HG03354 (cell line): Measurements from ENCODE around the gene TBR1.

Experiments used
- ATAC-seq: cut with Tn5 transposase; IDR thresholded peaks from one replicate; pipeline ENCODE4 v1.9.1; 2021; ENCODE audit warnings: mild to moderate bottlenecking; ENCODE audit not compliant: unreplicated experiment, poor library complexity, severe bottlenecking

Gene TBR1

DNA sequence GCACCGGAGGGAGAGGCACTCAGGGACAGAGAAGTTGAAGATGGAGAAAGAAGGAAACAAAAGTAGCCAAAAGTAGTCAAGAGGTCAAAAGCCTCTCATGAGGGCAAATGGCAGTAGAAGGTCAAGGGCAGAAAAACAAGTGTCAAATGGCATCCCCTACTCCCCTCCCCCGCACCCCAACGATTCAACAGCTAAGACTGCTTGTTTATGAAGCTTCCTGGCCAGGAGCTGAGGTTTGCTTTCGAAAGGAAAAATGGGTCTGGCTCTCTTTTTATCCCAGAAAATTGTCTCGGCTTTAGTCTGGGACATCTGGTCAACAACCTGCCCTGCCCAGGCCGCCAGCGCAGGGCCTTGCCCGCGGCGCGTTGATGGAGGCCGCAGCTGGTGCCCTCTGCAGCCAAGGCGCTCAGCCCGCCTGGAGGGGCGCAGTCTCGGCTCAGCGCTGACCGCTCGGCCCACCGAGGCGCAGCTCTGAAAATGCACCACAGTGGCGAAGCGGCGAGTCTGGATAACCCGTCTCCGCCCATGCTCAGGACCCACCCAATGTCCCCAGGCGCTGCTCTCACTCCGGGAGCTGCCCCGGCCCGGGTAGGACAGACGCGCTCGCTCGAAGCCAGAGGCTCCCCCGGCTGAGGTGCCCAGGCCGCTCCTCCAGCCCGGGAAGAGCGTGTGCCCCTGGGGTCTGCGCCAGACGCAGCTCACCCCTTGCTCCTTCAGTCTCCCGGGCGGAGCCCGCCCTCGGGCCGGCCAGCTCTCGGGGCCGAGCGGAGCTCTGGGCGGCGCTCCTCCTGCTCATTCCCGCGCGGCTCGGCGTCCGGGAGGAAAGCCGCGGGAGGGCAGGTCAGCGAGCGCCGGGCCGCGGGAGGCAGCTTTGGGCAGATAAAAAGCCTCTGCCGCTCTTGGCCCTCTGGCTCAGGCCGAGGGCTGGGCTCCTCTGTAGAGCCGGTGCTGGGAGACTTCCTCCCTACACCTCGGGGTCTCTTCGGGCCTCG, 1.8 kb upstream of the TBR1 start:
- peak; percentile 48 for ATAC-seq

DNA sequence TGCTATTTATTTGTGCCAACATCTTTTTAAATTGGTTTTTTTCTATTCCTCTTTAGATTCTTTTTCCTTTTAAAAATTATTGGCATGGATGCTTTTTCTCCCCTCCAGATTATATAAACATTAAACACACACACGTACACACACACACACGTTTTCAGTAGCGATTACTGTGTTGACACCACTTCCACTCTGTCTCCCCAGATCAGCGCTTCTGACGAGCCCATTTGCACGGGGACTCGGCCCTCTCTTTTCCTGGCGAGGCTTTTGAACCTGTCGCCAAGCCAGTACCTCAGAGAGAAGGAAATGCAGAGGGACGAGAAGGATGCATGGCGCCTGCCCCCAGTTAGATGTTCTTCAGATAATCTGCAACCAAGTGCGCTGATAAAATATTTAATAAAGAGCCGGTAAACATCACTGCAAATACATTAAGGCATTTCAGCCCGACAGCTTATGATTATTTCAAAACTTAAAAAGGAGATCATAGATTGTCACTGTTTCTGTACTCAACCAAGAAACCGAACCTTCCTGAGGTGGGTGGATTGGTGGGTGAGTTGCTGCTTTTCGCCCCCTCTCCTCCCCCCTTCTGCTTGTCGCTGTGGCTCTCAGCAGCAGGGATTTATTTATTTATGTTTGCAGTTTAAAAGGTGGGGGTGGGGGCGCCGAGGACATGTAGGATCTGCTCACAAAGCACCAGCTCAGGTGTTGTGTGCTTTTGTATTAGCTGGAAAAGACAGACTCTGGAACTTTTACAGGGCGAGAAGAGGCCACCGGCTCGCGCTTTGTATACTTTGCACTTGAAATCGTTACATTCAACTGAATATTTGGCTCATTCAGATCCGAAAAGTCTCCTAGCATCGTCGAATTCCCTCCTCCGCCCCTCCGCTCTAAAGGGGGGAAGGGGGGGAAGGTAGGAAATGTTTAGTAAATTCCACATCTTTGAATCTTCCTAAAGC, 787 bp upstream of the TBR1 start:
- peak; percentile 28 for ATAC-seq

DNA sequence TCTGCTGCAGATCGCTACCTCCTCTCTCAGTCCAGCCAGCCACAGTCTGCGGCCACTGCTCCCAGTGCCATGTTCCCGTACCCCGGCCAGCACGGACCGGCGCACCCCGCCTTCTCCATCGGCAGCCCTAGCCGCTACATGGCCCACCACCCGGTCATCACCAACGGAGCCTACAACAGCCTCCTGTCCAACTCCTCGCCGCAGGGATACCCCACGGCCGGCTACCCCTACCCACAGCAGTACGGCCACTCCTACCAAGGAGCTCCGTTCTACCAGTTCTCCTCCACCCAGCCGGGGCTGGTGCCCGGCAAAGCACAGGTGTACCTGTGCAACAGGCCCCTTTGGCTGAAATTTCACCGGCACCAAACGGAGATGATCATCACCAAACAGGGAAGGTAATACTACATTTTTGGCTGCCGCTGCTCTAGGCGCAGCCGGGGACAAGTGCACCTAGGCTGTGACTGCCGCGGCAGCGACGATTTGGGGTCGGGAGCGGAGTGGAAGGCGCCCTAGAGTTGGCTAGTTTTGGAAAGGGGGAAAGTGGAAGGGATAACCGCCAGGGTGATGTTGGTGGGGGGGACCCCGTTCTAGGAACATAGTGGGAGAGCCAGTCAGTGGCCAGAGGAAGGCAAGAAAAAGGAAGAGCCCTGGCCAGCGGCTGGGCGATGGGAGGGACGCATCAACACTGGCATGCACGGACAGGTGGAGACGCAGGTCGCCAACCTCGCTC, 776 bp downstream of the TBR1 start:
- ATAC-seq: no peak

GRCh38 chr2:161417438-161418274, 1.6 kb downstream of the TBR1 start:
- ATAC-seq: no peak

DNA sequence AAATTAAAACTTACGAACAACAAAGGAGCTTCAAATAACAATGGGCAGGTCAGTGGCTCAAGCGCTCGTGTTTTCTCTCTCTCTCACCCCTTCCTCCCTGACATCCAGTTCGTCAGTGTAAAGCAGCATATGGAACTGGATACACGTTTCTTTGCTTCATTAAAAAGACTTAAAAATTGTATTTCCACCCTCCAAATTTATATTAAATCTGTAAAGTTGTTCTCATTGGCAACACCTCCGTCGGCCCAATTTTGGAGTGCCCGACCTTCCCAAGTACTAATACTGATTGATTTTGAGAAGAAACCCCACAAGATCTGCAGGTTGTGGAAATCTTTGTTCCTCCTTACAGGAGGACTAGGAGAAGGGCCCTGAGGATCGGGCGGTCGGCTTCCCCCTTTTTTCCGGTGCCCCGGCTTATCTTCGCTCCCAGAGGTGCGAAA, 2.2 kb downstream of the TBR1 start:
- no peak for ATAC-seq

GRCh38 chr2:161418715-161419637, 2.9 kb downstream of the TBR1 start:
- ATAC-seq: no peak

GRCh38 chr2:161419638-161420190, 3.6 kb downstream of the TBR1 start:
- ATAC-seq: no peak

GRCh38 chr2:161420406-161421074, 4.4 kb downstream of the TBR1 start:
- ATAC-seq: no peak

GRCh38 chr2:161421686-161422085, 5.6 kb downstream of the TBR1 start:
- no peak for ATAC-seq

GRCh38 chr2:161422816-161423403, 6.8 kb downstream of the TBR1 start:
- ATAC-seq: peak; percentile 17

- ATAC-seq: peak; percentile 39
These were observed 7.6 kb downstream of the TBR1 start for GRCh38 chr2:161423421-161424393.

GRCh38 chr2:161424394-161424769, 8.3 kb downstream of the TBR1 start:
- ATAC-seq: no peak

DNA sequence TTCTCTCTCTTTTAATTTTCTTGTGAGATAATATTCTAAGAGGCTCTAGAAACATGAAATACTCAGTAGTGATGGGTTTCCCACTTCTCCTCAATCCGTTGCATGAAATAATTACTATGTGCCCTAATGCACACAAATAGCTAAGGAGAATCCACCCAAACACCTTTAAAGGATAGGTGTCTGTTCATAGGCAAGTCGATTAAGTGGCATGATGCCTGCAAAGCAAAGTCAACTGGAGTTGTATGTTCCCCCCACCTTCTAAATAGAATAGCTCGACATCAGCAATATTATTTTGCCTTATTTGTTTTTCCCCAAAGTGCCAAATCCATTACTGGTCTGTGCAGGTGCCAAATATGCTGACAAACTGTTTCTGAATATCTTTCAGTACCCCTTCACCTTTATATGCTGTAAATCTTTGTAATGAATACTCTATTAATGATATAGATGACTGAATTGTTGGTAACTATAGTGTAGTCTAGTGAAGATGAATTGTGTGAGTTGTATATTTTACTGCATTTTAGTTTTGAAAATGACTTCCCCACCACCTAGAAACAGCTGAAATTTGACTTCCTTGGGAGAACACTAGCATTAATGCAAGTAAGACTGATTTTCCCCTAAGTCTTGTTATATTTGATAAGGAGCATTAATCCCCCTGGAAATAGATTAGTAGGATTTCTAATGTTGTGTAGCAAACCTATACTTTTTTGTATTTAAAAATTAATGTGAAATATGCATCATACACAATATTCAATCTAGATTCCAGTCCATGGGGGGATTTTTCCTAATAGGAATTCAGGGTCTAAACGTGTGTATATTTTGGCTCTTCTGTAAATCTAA, 9.0 kb downstream of the TBR1 start:
- no peak for ATAC-seq

GRCh38 chr2:161425728-161426454, 9.8 kb downstream of the TBR1 start:
- ATAC-seq: no peak
